Large intestine (tissue), 3 donors: Measurements from ENCODE around the gene CDKN1A. TPM values are rescaled to one million over a fixed set of nuclear protein-coding genes. Genes with fewer than 3 reads are reported as not detected.
A peak's percentile ranks its signal among the peaks of the same experiment; 100 is the strongest.
"Not testable (repeated sequence)": the region's sequence is repeated elsewhere in the genome, so short reads cannot be mapped to it uniquely, and the experiment has no call there.

Source experiments
- DNase-seq, 2 donors: peaks; one replicate each; pipeline versions ENCODE4 v3.0.0 to v3.0.0-alpha.2; 2013
- H3K27ac ChIP-seq: one replicate; pipeline ENCODE4 v1.5.1; 2013; ENCODE audit warnings: low read length
- H3K27me3 ChIP-seq: 2 replicates; pipeline ENCODE4 v1.6.1; 2013; ENCODE audit warnings: low read length; ENCODE audit not compliant: control insufficient read depth, insufficient read depth
- H3K36me3 ChIP-seq: 2 replicates; pipeline ENCODE4 v1.6.1; 2013; ENCODE audit warnings: low read length; ENCODE audit not compliant: control insufficient read depth, insufficient read depth
- H3K4me1 ChIP-seq: one replicate; pipeline ENCODE4 v1.6.1; 2013; ENCODE audit warnings: low read length; ENCODE audit not compliant: control insufficient read depth, insufficient read depth
- H3K4me3 ChIP-seq: one replicate; pipeline ENCODE4 v1.5.1; 2013; ENCODE audit warnings: low read length
- H3K9me3 ChIP-seq: one replicate; pipeline ENCODE4 v1.6.1; 2013; ENCODE audit warnings: mild to moderate bottlenecking, low read depth, low read length, moderate library complexity; ENCODE audit not compliant: control insufficient read depth
- WGBS: methylation state at CpG from one replicate; pipeline ENCODE4 v1.1.5; 2013; ENCODE audit warnings: low lambda C conversion rate; ENCODE audit not compliant: insufficient coverage; 5-methylcytosine and 5-hydroxymethylcytosine counted together
- polyA plus RNA-seq: library from polyadenylated mRNA; unstranded; fragments of 120-200 nt; gene quantifications from one replicate; pipeline ENCODE4 v1.2.1, GENCODE V29; 2013

CDKN1A gene
- polyA plus RNA-seq, 1 donor: 183 TPM

- not testable (repeated sequence) for H3K9me3 ChIP-seq, DNase-seq, H3K27ac ChIP-seq, H3K36me3 ChIP-seq, H3K27me3 ChIP-seq, H3K4me3 ChIP-seq
- no CpG with 5 or more reads among the region's 5 CpGs for WGBS
- H3K4me1 ChIP-seq: peaks cover 40% of the 10 kb centered on the region
Observed at GRCh38 chr6:36654469-36654868, 24.0 kb upstream of the CDKN1A start.

DNA sequence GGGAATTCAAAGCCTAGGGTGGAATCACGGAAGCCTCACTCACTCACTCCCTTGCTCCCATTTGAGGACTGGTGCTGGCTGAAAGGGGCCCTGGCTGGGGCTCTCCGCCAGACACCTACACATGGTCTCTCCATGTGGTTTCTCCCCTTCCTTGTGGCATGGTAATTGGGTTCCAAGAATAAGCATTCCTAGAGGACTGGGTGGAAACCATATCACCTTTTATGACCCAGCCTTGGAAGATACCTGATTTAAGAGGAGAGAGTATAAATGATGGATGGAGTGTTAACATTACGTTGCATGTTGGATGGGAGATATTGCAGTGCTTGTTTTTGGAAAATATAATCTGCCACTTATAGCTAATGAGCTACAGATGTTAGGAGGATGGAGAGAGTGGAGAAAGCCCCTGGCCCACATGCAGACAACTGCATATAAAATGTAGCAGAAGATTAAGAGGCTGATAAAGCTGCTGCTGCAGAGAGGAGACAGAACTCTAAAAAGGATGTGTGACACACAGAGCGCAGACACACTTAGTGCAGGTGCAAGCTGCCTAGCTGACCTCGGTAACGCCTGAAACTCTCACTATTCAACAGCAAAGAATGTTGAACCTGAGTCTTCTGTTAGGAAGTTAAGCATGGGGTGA, 23.3 kb upstream of the CDKN1A start:
- Histone ChIP-seq H3K4me1 (peaks cover 34% of the 10 kb centered on the region), H3K27ac (no peak overlapping the region), H3K9me3 (no peaks in the 10 kb centered on the region), H3K4me3 (no peak overlapping the region), H3K27me3 (no peaks in the 10 kb centered on the region), H3K36me3 (no peaks in the 10 kb centered on the region)
- no CpG with 5 or more reads among the region's 6 CpGs for WGBS
- no peak for DNase-seq

- WGBS: 100% methylated on average over 1 of the region's 5 CpGs
Observed at GRCh38 chr6:36656441-36656840, 22.1 kb upstream of the CDKN1A start.

DNA sequence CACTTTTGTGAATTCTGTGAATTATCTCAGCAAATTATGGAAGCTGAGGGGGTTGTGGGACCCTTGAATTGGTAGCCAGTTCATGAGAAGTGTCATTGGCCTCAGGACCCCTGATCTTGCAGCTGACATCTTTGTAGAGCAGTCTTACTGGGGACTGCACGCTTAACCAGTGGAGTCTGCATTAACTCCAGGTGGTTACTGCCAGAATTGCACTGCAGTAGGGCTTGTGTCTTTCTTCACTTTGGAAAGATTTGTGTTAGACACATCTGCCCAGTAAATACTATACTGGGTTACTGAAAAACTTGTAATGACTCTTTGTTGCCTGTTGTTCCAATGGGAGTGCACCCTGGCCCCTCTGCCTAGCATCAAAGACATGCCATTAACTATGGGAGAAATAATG, 21.2 kb upstream of the CDKN1A start:
- no peak for DNase-seq
- Histone ChIP-seq H3K9me3 (no peaks in the 10 kb centered on the region), H3K36me3 (no peaks in the 10 kb centered on the region), H3K27ac (no peak overlapping the region), H3K27me3 (no peaks in the 10 kb centered on the region), H3K4me3 (no peak overlapping the region), H3K4me1 (peaks cover 22% of the 10 kb centered on the region)
- WGBS: no CpG with 5 or more reads among the region's 1 CpG

More at GRCh38 chr6:36656441-36656840, 22.1 kb upstream of the CDKN1A start:
- no peaks in the 10 kb centered on the region for H3K36me3 ChIP-seq
- H3K4me1 ChIP-seq: peaks cover 30% of the 10 kb centered on the region
- no peaks in the 10 kb centered on the region for H3K27me3 ChIP-seq
- no peaks in the 10 kb centered on the region for H3K9me3 ChIP-seq
- no peak overlapping the region for H3K4me3 ChIP-seq
- DNase-seq: no peak
- H3K27ac ChIP-seq: no peak overlapping the region

GRCh38 chr6:36657942-36658544, 20.5 kb upstream of the CDKN1A start:
- no peak overlapping the region for H3K4me3 ChIP-seq
- H3K36me3 ChIP-seq: no peaks in the 10 kb centered on the region
- no peak for DNase-seq
- peaks cover 25% of the 10 kb centered on the region for H3K4me1 ChIP-seq
- H3K9me3 ChIP-seq: no peaks in the 10 kb centered on the region
- H3K27me3 ChIP-seq: no peaks in the 10 kb centered on the region
- no CpG with 5 or more reads among the region's 1 CpG for WGBS
- no peak overlapping the region for H3K27ac ChIP-seq

GRCh38 chr6:36659271-36659670, 19.2 kb upstream of the CDKN1A start:
- DNase-seq: no peak
- peaks cover 28% of the 10 kb centered on the region for H3K4me1 ChIP-seq
- WGBS: no CpG with 5 or more reads among the region's 1 CpG
- no peak overlapping the region for H3K4me3 ChIP-seq
- H3K36me3 ChIP-seq: no peaks in the 10 kb centered on the region
- no peaks in the 10 kb centered on the region for H3K27me3 ChIP-seq
- no peaks in the 10 kb centered on the region for H3K9me3 ChIP-seq
- H3K27ac ChIP-seq: no peak overlapping the region

- WGBS: no CpG with 5 or more reads among the region's 44 CpGs
- DNase-seq: peak in 1 of 2 donors; percentile 81
- peak overlapping the region; percentile 27 for H3K4me3 ChIP-seq
- no peaks in the 10 kb centered on the region for H3K9me3 ChIP-seq
- H3K36me3 ChIP-seq: no peaks in the 10 kb centered on the region
- H3K4me1 ChIP-seq: peaks cover 28% of the 10 kb centered on the region
- H3K27me3 ChIP-seq: no peaks in the 10 kb centered on the region
- no peak overlapping the region for H3K27ac ChIP-seq
Observed at GRCh38 chr6:36660771-36661471, 17.6 kb upstream of the CDKN1A start.

GRCh38 chr6:36662380-36662779, 16.1 kb upstream of the CDKN1A start:
- Histone ChIP-seq H3K9me3 (no peaks in the 10 kb centered on the region), H3K36me3 (no peaks in the 10 kb centered on the region), H3K27ac (no peak overlapping the region), H3K4me1 (peaks cover 34% of the 10 kb centered on the region), H3K27me3 (no peaks in the 10 kb centered on the region), H3K4me3 (no peak overlapping the region)
- WGBS: no CpG with 5 or more reads among the region's 5 CpGs
- DNase-seq: no peak

GRCh38 chr6:36662827-36663256, 15.7 kb upstream of the CDKN1A start:
- H3K27me3 ChIP-seq: no peaks in the 10 kb centered on the region
- WGBS: no CpG with 5 or more reads among the region's 6 CpGs
- H3K9me3 ChIP-seq: no peaks in the 10 kb centered on the region
- H3K4me3 ChIP-seq: no peak overlapping the region
- no peak overlapping the region for H3K27ac ChIP-seq
- peak in 1 of 2 donors; percentile 74 for DNase-seq
- peaks cover 29% of the 10 kb centered on the region for H3K4me1 ChIP-seq
- H3K36me3 ChIP-seq: no peaks in the 10 kb centered on the region

GRCh38 chr6:36663504-36664446, 14.7 kb upstream of the CDKN1A start:
- DNase-seq: no peak
- no peak overlapping the region for H3K27ac ChIP-seq
- H3K36me3 ChIP-seq: no peaks in the 10 kb centered on the region
- H3K27me3 ChIP-seq: no peaks in the 10 kb centered on the region
- H3K4me3 ChIP-seq: no peak overlapping the region
- 73% methylated on average over 2 of the region's 4 CpGs for WGBS
- no peaks in the 10 kb centered on the region for H3K9me3 ChIP-seq
- H3K4me1 ChIP-seq: peaks cover 23% of the 10 kb centered on the region
